K562 (cell line): ENCODE data around the gene CFDP1. TPM values are rescaled to one million over a fixed set of nuclear protein-coding genes. Genes with fewer than 3 reads are reported as not detected.
A peak's percentile ranks its signal among the peaks of the same experiment; 100 is the strongest.

ENCODE experiments used
- ATAC-seq: fragments of 200-7000 bp; cut with Tn5 transposase; 3 replicates; pipeline ENCODE4 v1.9.1; 2020; ENCODE audit warnings: moderate library complexity
- BruUV-seq: library from RNA; stranded (reverse); fragments of 400-500 nt; replicated peaks from 2 replicates; lab custom pipeline; 2021; lab: Mats Ljungman, UMichigan
- CTCF ChIA-PET: fragments of 300-600 bp; formaldehyde crosslinking; extraction: SDS; loops from one replicate; lab custom pipeline; 2021; ENCODE audit warnings: low intra/inter-chr PET ratio; lab: Yijun Ruan, JAX
- POLR2A ChIA-PET: fragments of 300-600, 350-650 bp; sonication (Branson Sonifier 250); formaldehyde crosslinking; extraction: SDS; loops from one replicate; lab custom pipeline; 2021; ENCODE audit warnings: antibody characterized with exemption, inconsistent platforms; lab: Yijun Ruan, JAX
- DNase-seq, 4 experiments: peaks; one replicate each; pipeline versions ENCODE4 v3.0.0 to v3.0.0-alpha.2; 2011 to 2018; ENCODE audit warnings: low spot score in 3 of 4, mixed read lengths in 3 of 4; ENCODE audit errors: extremely low read depth in 1 of 4
- FAIRE-seq: peaks from 2 replicates; lab custom pipeline; 2011; peaks lifted over from hg19 to GRCh38; lab: Jason Lieb, UNC
- H2AFZ ChIP-seq: 2 replicates; pipeline ENCODE4 v1.6.0; 2011; ENCODE audit warnings: low read depth, low read length, control low read depth, inconsistent platforms
- H3K27ac ChIP-seq: fragments of 200-600 bp; 3 replicates; pipeline ENCODE4 v1.8.0; 2011; ENCODE audit warnings: low read depth, mild to moderate bottlenecking, control low read depth, inconsistent platforms, low read length, moderate library complexity, mixed read lengths; ENCODE audit errors: extremely low read depth
- H3K27me3 ChIP-seq, 2 experiments: fragments of 300-600 bp in 1 of 2; 2 replicates in 1 of 2; 3 replicates in 1 of 2; pipeline versions ENCODE4 v1.6.0 to v1.8.0; 2011; ENCODE audit warnings: inconsistent platforms in 2 of 2, low read length in 2 of 2, mild to moderate bottlenecking in 1 of 2, mixed read lengths in 1 of 2, moderate library complexity in 1 of 2; ENCODE audit not compliant: control insufficient read depth in 2 of 2, insufficient read depth in 2 of 2
- H3K36me3 ChIP-seq: fragments of 300-600 bp; 3 replicates; pipeline ENCODE4 v1.8.0; 2011; ENCODE audit warnings: mild to moderate bottlenecking, low read length, inconsistent platforms; ENCODE audit not compliant: control insufficient read depth, insufficient read depth
- H3K4me1 ChIP-seq, 2 experiments: fragments of 200-600 bp in 1 of 2; replicated peaks in 1 of 2; 2 replicates in 1 of 2; 3 replicates in 1 of 2; pipeline versions ENCODE4 v1.5.1 to v1.8.0; 2011; ENCODE audit warnings: inconsistent platforms in 2 of 2, low read length in 2 of 2, mild to moderate bottlenecking in 1 of 2, mixed read lengths in 1 of 2, moderate library complexity in 1 of 2; ENCODE audit not compliant: control insufficient read depth in 2 of 2, insufficient read depth in 2 of 2
- H3K4me2 ChIP-seq: 2 replicates; pipeline ENCODE4 v1.6.1; 2011; ENCODE audit warnings: low read length, control low read depth, inconsistent platforms, mixed read lengths; ENCODE audit not compliant: insufficient read depth
- H3K4me3 ChIP-seq: fragments of 200-600 bp; sonication (generic), shearing (Covaris generic); 2 replicates; pipeline ENCODE4 v1.5.1; 2016; ENCODE audit warnings: control low read depth, inconsistent platforms
- H3K79me2 ChIP-seq: fragments of 200-600 bp; 3 replicates; pipeline ENCODE4 v1.8.0; 2011; ENCODE audit warnings: low read length, inconsistent platforms; ENCODE audit not compliant: control insufficient read depth, insufficient read depth
- H3K9ac ChIP-seq, 2 experiments: 2 replicates each; pipeline versions ENCODE4 v1.6.0 to v1.6.1; 2011; ENCODE audit warnings: low read depth in 2 of 2, low read length in 2 of 2, control low read depth in 1 of 2, inconsistent platforms in 1 of 2, mild to moderate bottlenecking in 1 of 2, mixed read lengths in 1 of 2; ENCODE audit not compliant: insufficient read depth in 1 of 2
- H3K9me1 ChIP-seq: one replicate; pipeline ENCODE4 v1.6.0; 2011; ENCODE audit warnings: inconsistent platforms, mild to moderate bottlenecking, low read length, moderate library complexity; ENCODE audit not compliant: control insufficient read depth, insufficient read depth
- H3K9me3 ChIP-seq: replicated peaks from 2 replicates; pipeline ENCODE4 v1.5.1; 2011; ENCODE audit warnings: low read depth, low read length, inconsistent platforms; ENCODE audit not compliant: control insufficient read depth, insufficient read depth
- H4K20me1 ChIP-seq: replicated peaks from 2 replicates; pipeline ENCODE4 v1.6.1; 2011; ENCODE audit warnings: low read length, inconsistent platforms, mixed read lengths; ENCODE audit not compliant: control insufficient read depth, insufficient read depth
- CC2D1A ChIP-seq: fragments of 450-650 bp; IDR thresholded peaks from 2 replicates; pipeline ENCODE4 v1.6.1; 2017; ENCODE audit warnings: mild to moderate bottlenecking
- CREB1 ChIP-seq, 2 experiments: sonication (generic) in 1 of 2; formaldehyde crosslinking in 1 of 2; IDR thresholded peaks; 2 replicates each; pipeline versions ENCODE4 v1.6.1 to v1.8.0; 2012 to 2022; ENCODE audit warnings: inconsistent platforms in 1 of 2, mild to moderate bottlenecking in 1 of 2, missing genetic modification reagents in 1 of 2, moderate library complexity in 1 of 2
- HMG20B ChIP-seq: fragments of 250-450 bp; sonication (Bioruptor Pico); IDR thresholded peaks from 2 replicates; pipeline ENCODE4 v1.5.0; 2021; ENCODE audit warnings: mild to moderate bottlenecking
- NONO ChIP-seq, 2 experiments: fragments of 200-400 bp in 1 of 2; fragments of 450-650 bp in 1 of 2; formaldehyde crosslinking in 1 of 2; IDR thresholded peaks; 2 replicates each; pipeline ENCODE4 v1.6.1; 2017; ENCODE audit warnings: low read depth in 2 of 2, mild to moderate bottlenecking in 2 of 2, moderate library complexity in 2 of 2, low read length in 1 of 2
- WHSC1 ChIP-seq: IDR thresholded peaks from one replicate; pipeline ENCODE4 v1.6.1; 2012; ENCODE audit warnings: low read length, control low read depth, inconsistent platforms
- WGBS: fragments of 100-300 bp; shearing (Covaris generic); methylation state at CpG from one replicate; pipeline ENCODE4 v1.1.6; 2016; ENCODE audit warnings: low coverage, mixed read lengths; ENCODE audit not compliant: insufficient coverage; ENCODE audit errors: missing lambda C conversion rate; 5-methylcytosine and 5-hydroxymethylcytosine counted together
- in situ Hi-C: fragments of 300-500 bp; cut with MboI; formaldehyde crosslinking; loops from 4 replicates; pipeline ENCODE4 v1.15.0; 2018; ENCODE audit warnings: inconsistent platforms, mixed read lengths
- intact Hi-C: fragments of 100-400 bp; cut with micrococcal nuclease; formaldehyde crosslinking; loops from 2 replicates; pipeline ENCODE4 v1.14.2; 2022
- polyA plus RNA-seq, 8 experiments: library from polyadenylated mRNA; depleted of rRNA in 4 of 8; stranded (reverse) in 5 of 8; unstranded in 3 of 8; fragments of >200 nt; fragmentation: Nextera tagmentation in 2 of 8; fragmentation: Illumina TruSeq in 1 of 8; extraction: Ambion mirVana in 2 of 8; extraction: Trizol in 1 of 8; gene quantifications; 2 replicates each; pipeline versions ENCODE4 v1.2.1 to v1.2.3, GENCODE V29; 2011 to 2014; ENCODE audit warnings: inconsistent platforms in 1 of 8, missing spikeins in 1 of 8
- total RNA-seq, 7 experiments: library from RNA; depleted of rRNA in 6 of 7; stranded (reverse); fragments of >200 nt in 6 of 7; fragmentation: Illumina TruSeq in 2 of 7; extraction: Trizol in 2 of 7; gene quantifications; 2 replicates each; pipeline versions ENCODE4 v1.2.1 to v1.2.3, GENCODE V29; 2011 to 2021; ENCODE audit warnings: low replicate concordance in 1 of 7
- TF ChIP-seq, protein P1 (sequence below): fragments of 450-650 bp; IDR thresholded peaks from 2 replicates; pipeline ENCODE4 v1.6.1; 2016

The CFDP1 gene
- total and polyA plus RNA-seq, 9 of the 15 experiments (the other 6 are each of a cell fraction or from before 2014, with no cell fraction given): 31.5 to 78.4 (median 61.7) TPM

DNA sequence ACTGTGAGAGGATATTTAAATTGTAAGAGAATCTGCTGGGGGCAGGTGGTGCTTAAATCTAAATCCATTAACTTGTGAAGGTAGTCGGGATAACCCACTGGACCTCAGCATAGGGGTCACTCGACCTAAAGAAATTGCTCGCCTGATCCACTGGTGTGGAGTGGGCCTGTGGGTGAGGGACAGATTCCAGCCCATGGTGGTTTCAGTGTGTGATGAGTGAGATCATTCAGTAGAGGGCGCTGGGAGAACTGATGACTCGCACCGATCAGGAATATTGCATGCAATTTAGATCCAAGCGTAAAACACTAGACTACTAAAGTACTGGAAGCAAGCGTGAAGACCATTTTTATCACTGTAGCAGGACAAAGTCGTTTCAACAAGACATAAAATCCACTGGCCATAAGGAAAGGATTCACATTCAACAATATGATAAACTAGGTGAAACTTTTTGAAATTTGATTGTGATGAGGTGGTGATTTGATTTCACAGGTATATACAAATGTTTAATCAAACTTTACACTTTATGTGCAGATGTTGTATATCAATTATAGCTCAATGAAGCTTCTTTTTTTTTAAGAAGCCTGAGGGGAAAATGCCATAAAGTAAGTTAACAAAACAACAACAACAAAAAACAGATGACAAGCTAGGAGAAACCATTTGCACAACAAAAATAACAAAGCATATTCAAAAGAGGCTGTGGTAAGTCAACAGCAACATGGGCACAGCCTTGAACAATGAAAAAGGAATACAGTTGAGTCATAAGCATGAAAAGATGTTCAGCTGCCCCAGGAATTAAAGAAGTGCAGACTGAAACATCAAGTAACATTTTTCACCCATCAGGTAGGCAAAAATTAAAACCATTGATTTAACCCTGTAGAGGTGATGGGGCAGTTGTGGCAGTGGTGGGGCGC is 38.7 kb upstream of the CFDP1 start (continued):
- TF ChIP-seq CREB1 (IDR thresholded peaks at IDR 0.05) (no peak), CREB1 (CRISPR knock-in tag; IDR thresholded peaks at IDR 0.05) (0 out of 2 replicates have a peak, but pooled peaks have one; percentile 22), CC2D1A (0 out of 2 replicates have a peak, but pooled peaks have one; percentile 35)
- TF ChIP-seq, protein P1, sequence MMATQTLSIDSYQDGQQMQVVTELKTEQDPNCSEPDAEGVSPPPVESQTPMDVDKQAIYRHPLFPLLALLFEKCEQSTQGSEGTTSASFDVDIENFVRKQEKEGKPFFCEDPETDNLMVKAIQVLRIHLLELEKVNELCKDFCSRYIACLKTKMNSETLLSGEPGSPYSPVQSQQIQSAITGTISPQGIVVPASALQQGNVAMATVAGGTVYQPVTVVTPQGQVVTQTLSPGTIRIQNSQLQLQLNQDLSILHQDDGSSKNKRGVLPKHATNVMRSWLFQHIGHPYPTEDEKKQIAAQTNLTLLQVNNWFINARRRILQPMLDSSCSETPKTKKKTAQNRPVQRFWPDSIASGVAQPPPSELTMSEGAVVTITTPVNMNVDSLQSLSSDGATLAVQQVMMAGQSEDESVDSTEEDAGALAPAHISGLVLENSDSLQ: 0 out of 2 replicates have a peak, but pooled peaks have one; percentile 30

DNA sequence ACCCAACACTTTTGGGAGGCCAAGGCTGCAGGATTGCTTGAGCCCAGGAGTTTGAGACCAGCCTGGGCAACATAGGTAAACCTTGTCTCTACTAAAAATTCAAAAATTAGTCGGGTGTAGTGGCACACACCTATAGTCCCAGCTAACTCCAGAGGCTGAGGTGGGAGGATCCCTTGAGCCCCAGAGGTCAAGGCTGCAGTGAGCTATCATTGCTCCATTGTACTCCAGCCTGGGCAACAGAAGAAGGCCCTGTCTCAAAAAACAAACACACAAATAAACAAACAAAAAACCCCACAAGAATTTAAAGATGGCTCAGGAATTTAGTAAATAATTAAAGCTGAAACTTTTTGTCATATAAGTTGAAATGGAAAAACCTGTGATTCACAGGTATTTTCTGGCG is 33.5 kb upstream of the CFDP1 start:
- WGBS: 50% methylated on average over 2 of the region's 2 CpGs
- Histone ChIP-seq H3K4me1 (peaks cover 3 to 9% of the 10 kb centered on the region in 2 experiments; a peak in 4 of 5 replicates), H4K20me1 (no peaks in the 10 kb centered on the region), H3K4me2 (no peak overlapping the region), H3K9me1 (no peaks in the 10 kb centered on the region), H3K27me3 (no peaks in the 10 kb centered on the region), H3K9ac (no peak overlapping the region), H3K9me3 (no peaks in the 10 kb centered on the region), H3K36me3 (peaks cover 2% of the 10 kb centered on the region; the same call in 1 of the 3 replicates), H3K4me3 (no peak overlapping the region), H3K79me2 (peaks cover 24% of the 10 kb centered on the region), H3K27ac (no peak overlapping the region), H2AFZ (no peak overlapping the region)
- ATAC-seq (no peak), DNase-seq (no peak), FAIRE-seq (no peak)
- in situ Hi-C loops (no loop called here), intact Hi-C loops (no loop called here)
- ChIA-PET POLR2A (no interaction called here), CTCF (interaction anchor here (0.7 kb wide), 1 partner anchor 267 kb away, joined by 3 read pairs; no protein-coding TSS in a partner anchor)
- no TSS peak for BruUV-seq
- TF ChIP-seq WHSC1 (no peak), HMG20B (CRISPR knock-in tag) (no peak), NONO (IDR thresholded peaks at IDR 0.05; ENCODE audit: low read depth in 2 of 2, low read length in 1 of 2) (no peak)
